Stomach smooth muscle (tissue), 2 donors: Measurements from ENCODE around the gene XPC.

Experiments used
- H3K27ac ChIP-seq: one replicate; pipeline ENCODE4 v1.7.0; 2013; ENCODE audit warnings: mild to moderate bottlenecking, low read length, inconsistent platforms
- H3K27me3 ChIP-seq, 2 donors: one replicate each; pipeline ENCODE4 v1.7.0; 2013; ENCODE audit warnings: low read length in 2 of 2; ENCODE audit not compliant: insufficient read depth in 2 of 2, control insufficient read depth in 1 of 2
- H3K36me3 ChIP-seq, 2 donors: one replicate each; pipeline ENCODE4 v1.7.0; 2013; ENCODE audit warnings: low read length in 2 of 2; ENCODE audit not compliant: control insufficient read depth in 2 of 2, insufficient read depth in 2 of 2
- H3K4me1 ChIP-seq: one replicate; pipeline ENCODE4 v1.7.0; 2013; ENCODE audit warnings: low read length; ENCODE audit not compliant: control insufficient read depth, insufficient read depth
- H3K4me3 ChIP-seq, 2 donors: one replicate each; pipeline ENCODE4 v1.7.0; 2013; ENCODE audit warnings: low read length in 2 of 2
- H3K9ac ChIP-seq, 2 donors: one replicate each; pipeline ENCODE4 v1.7.0; 2013; ENCODE audit warnings: low read length in 2 of 2, mild to moderate bottlenecking in 1 of 2
- H3K9me3 ChIP-seq, 2 donors: one replicate each; pipeline ENCODE4 v1.7.0; 2013; ENCODE audit warnings: low read length in 2 of 2; ENCODE audit not compliant: control insufficient read depth in 2 of 2
- donor health status: healthy.
- donor health status: Pancreatic carcinoma.

The XPC gene

GRCh38 chr3:14140668-14141067 lies 37.7 kb downstream of the XPC start:
- Histone ChIP-seq H3K27me3 (no peaks in the 10 kb centered on the region), H3K9me3 (no peaks in the 10 kb centered on the region), H3K36me3 (peaks cover 50 to 55% of the 10 kb centered on the region in 2 donors), H3K27ac (no peak overlapping the region), H3K4me1 (peaks cover 31% of the 10 kb centered on the region), H3K9ac (no peak overlapping the region), H3K4me3 (no peak overlapping the region)

- Histone ChIP-seq H3K27ac (no peak overlapping the region), H3K9ac (no peak overlapping the region), H3K4me3 (no peak overlapping the region), H3K27me3 (no peaks in the 10 kb centered on the region), H3K36me3 (peaks cover 59 to 62% of the 10 kb centered on the region in 2 donors), H3K4me1 (peaks cover 23% of the 10 kb centered on the region), H3K9me3 (no peaks in the 10 kb centered on the region)
Measured at GRCh38 chr3:14139771-14140170, 38.6 kb downstream of the XPC start.

- Histone ChIP-seq H3K27ac (no peak overlapping the region), H3K9me3 (no peaks in the 10 kb centered on the region), H3K27me3 (no peaks in the 10 kb centered on the region), H3K36me3 (peaks cover 66 to 69% of the 10 kb centered on the region in 2 donors), H3K9ac (no peak overlapping the region), H3K4me1 (peaks cover 16% of the 10 kb centered on the region), H3K4me3 (no peak overlapping the region)
Measured at GRCh38 chr3:14138878-14139655, 39.3 kb downstream of the XPC start.

GRCh38 chr3:14138109-14138877 lies 40.1 kb downstream of the XPC start:
- Histone ChIP-seq H3K9me3 (no peaks in the 10 kb centered on the region), H3K27me3 (no peaks in the 10 kb centered on the region), H3K4me1 (peaks cover 11% of the 10 kb centered on the region), H3K4me3 (no peak overlapping the region), H3K36me3 (peaks cover 73 to 76% of the 10 kb centered on the region in 2 donors), H3K27ac (no peak overlapping the region), H3K9ac (no peak overlapping the region)

- H3K9ac ChIP-seq = no peak overlapping the region
- H3K36me3 ChIP-seq = peaks cover 82 to 84% of the 10 kb centered on the region in 2 donors
- H3K4me3 ChIP-seq = no peak overlapping the region
- H3K27me3 ChIP-seq = no peaks in the 10 kb centered on the region
- peaks cover 9% of the 10 kb centered on the region for H3K4me1 ChIP-seq
- peak overlapping the region; percentile 18 for H3K27ac ChIP-seq
- no peaks in the 10 kb centered on the region for H3K9me3 ChIP-seq
Measured at GRCh38 chr3:14137445-14137844, 41.0 kb downstream of the XPC start.

- peaks cover 82 to 84% of the 10 kb centered on the region in 2 donors for H3K36me3 ChIP-seq
Measured at GRCh38 chr3:14137004-14137403, 41.4 kb downstream of the XPC start.

GRCh38 chr3:14135581-14135980 lies 42.8 kb downstream of the XPC start:
- H3K36me3 ChIP-seq = peaks cover 84 to 87% of the 10 kb centered on the region in 2 donors
- no peak overlapping the region for H3K4me3 ChIP-seq
- no peak overlapping the region for H3K9ac ChIP-seq
- peaks cover 9% of the 10 kb centered on the region for H3K4me1 ChIP-seq
- no peak overlapping the region for H3K27ac ChIP-seq
- no peaks in the 10 kb centered on the region for H3K27me3 ChIP-seq
- no peaks in the 10 kb centered on the region for H3K9me3 ChIP-seq

More at GRCh38 chr3:14137004-14137403, 41.4 kb downstream of the XPC start:
- no peak overlapping the region for H3K9ac ChIP-seq
- no peak overlapping the region for H3K4me3 ChIP-seq
- no peaks in the 10 kb centered on the region for H3K9me3 ChIP-seq
- H3K27me3 ChIP-seq = no peaks in the 10 kb centered on the region
- peak overlapping the region; percentile 41 for H3K27ac ChIP-seq
- peaks cover 9% of the 10 kb centered on the region for H3K4me1 ChIP-seq

- Histone ChIP-seq H3K36me3 (peaks cover 83 to 85% of the 10 kb centered on the region in 2 donors), H3K4me1 (peaks cover 7% of the 10 kb centered on the region)
Measured at GRCh38 chr3:14134291-14134690, 44.1 kb downstream of the XPC start.

GRCh38 chr3:14133876-14134275 lies 44.5 kb downstream of the XPC start:
- Histone ChIP-seq H3K27ac (no peak overlapping the region), H3K36me3 (peaks cover 82% of the 10 kb centered on the region in 2 donors), H3K4me1 (peaks cover 7% of the 10 kb centered on the region), H3K4me3 (no peak overlapping the region), H3K9me3 (no peaks in the 10 kb centered on the region), H3K9ac (no peak overlapping the region), H3K27me3 (no peaks in the 10 kb centered on the region)

More at GRCh38 chr3:14134291-14134690, 44.1 kb downstream of the XPC start:
- Histone ChIP-seq H3K9ac (no peak overlapping the region), H3K9me3 (no peaks in the 10 kb centered on the region), H3K27me3 (no peaks in the 10 kb centered on the region), H3K27ac (no peak overlapping the region), H3K4me3 (no peak overlapping the region)

- peaks cover 7% of the 10 kb centered on the region for H3K4me1 ChIP-seq
- H3K4me3 ChIP-seq = no peak overlapping the region
- no peak overlapping the region for H3K9ac ChIP-seq
- H3K36me3 ChIP-seq = peaks cover 80 to 81% of the 10 kb centered on the region in 2 donors
- H3K27me3 ChIP-seq = no peaks in the 10 kb centered on the region
- no peak overlapping the region for H3K27ac ChIP-seq
- H3K9me3 ChIP-seq = no peaks in the 10 kb centered on the region
Measured at GRCh38 chr3:14133188-14133800, 45.1 kb downstream of the XPC start.
